K562 (cell line): ENCODE results near the gene DTHD1. TPM values are rescaled to one million over a fixed set of nuclear protein-coding genes. Genes with fewer than 3 reads are reported as not detected.

Experiments used
- ATAC-seq: fragments of 200-7000 bp; cut with Tn5 transposase; 3 replicates; pipeline ENCODE4 v1.9.1; 2020; ENCODE audit warnings: moderate library complexity
- BruUV-seq: library from RNA; stranded (reverse); fragments of 400-500 nt; replicated peaks from 2 replicates; lab custom pipeline; 2021; lab: Mats Ljungman, UMichigan
- CTCF ChIA-PET: fragments of 300-600 bp; formaldehyde crosslinking; extraction: SDS; loops from one replicate; lab custom pipeline; 2021; ENCODE audit warnings: low intra/inter-chr PET ratio; lab: Yijun Ruan, JAX
- POLR2A ChIA-PET: fragments of 300-600, 350-650 bp; sonication (Branson Sonifier 250); formaldehyde crosslinking; extraction: SDS; loops from one replicate; lab custom pipeline; 2021; ENCODE audit warnings: antibody characterized with exemption, inconsistent platforms; lab: Yijun Ruan, JAX
- DNase-seq, 4 experiments: peaks; one replicate each; pipeline versions ENCODE4 v3.0.0 to v3.0.0-alpha.2; 2011 to 2018; ENCODE audit warnings: low spot score in 3 of 4, mixed read lengths in 3 of 4; ENCODE audit errors: extremely low read depth in 1 of 4
- FAIRE-seq: peaks from 2 replicates; lab custom pipeline; 2011; peaks lifted over from hg19 to GRCh38; lab: Jason Lieb, UNC
- H2AFZ ChIP-seq: 2 replicates; pipeline ENCODE4 v1.6.0; 2011; ENCODE audit warnings: low read depth, low read length, control low read depth, inconsistent platforms
- H3K27ac ChIP-seq: fragments of 200-600 bp; 3 replicates; pipeline ENCODE4 v1.8.0; 2011; ENCODE audit warnings: low read depth, mild to moderate bottlenecking, control low read depth, inconsistent platforms, low read length, moderate library complexity, mixed read lengths; ENCODE audit errors: extremely low read depth
- H3K27me3 ChIP-seq, 2 experiments: fragments of 300-600 bp in 1 of 2; 2 replicates in 1 of 2; 3 replicates in 1 of 2; pipeline versions ENCODE4 v1.6.0 to v1.8.0; 2011; ENCODE audit warnings: inconsistent platforms in 2 of 2, low read length in 2 of 2, mild to moderate bottlenecking in 1 of 2, mixed read lengths in 1 of 2, moderate library complexity in 1 of 2; ENCODE audit not compliant: control insufficient read depth in 2 of 2, insufficient read depth in 2 of 2
- H3K36me3 ChIP-seq: fragments of 300-600 bp; 3 replicates; pipeline ENCODE4 v1.8.0; 2011; ENCODE audit warnings: mild to moderate bottlenecking, low read length, inconsistent platforms; ENCODE audit not compliant: control insufficient read depth, insufficient read depth
- H3K4me1 ChIP-seq, 2 experiments: fragments of 200-600 bp in 1 of 2; replicated peaks in 1 of 2; 2 replicates in 1 of 2; 3 replicates in 1 of 2; pipeline versions ENCODE4 v1.5.1 to v1.8.0; 2011; ENCODE audit warnings: inconsistent platforms in 2 of 2, low read length in 2 of 2, mild to moderate bottlenecking in 1 of 2, mixed read lengths in 1 of 2, moderate library complexity in 1 of 2; ENCODE audit not compliant: control insufficient read depth in 2 of 2, insufficient read depth in 2 of 2
- H3K4me2 ChIP-seq: 2 replicates; pipeline ENCODE4 v1.6.1; 2011; ENCODE audit warnings: low read length, control low read depth, inconsistent platforms, mixed read lengths; ENCODE audit not compliant: insufficient read depth
- H3K4me3 ChIP-seq: fragments of 200-600 bp; sonication (generic), shearing (Covaris generic); 2 replicates; pipeline ENCODE4 v1.5.1; 2016; ENCODE audit warnings: control low read depth, inconsistent platforms
- H3K79me2 ChIP-seq: fragments of 200-600 bp; 3 replicates; pipeline ENCODE4 v1.8.0; 2011; ENCODE audit warnings: low read length, inconsistent platforms; ENCODE audit not compliant: control insufficient read depth, insufficient read depth
- H3K9ac ChIP-seq, 2 experiments: 2 replicates each; pipeline versions ENCODE4 v1.6.0 to v1.6.1; 2011; ENCODE audit warnings: low read depth in 2 of 2, low read length in 2 of 2, control low read depth in 1 of 2, inconsistent platforms in 1 of 2, mild to moderate bottlenecking in 1 of 2, mixed read lengths in 1 of 2; ENCODE audit not compliant: insufficient read depth in 1 of 2
- H3K9me1 ChIP-seq: one replicate; pipeline ENCODE4 v1.6.0; 2011; ENCODE audit warnings: inconsistent platforms, mild to moderate bottlenecking, low read length, moderate library complexity; ENCODE audit not compliant: control insufficient read depth, insufficient read depth
- H3K9me3 ChIP-seq: replicated peaks from 2 replicates; pipeline ENCODE4 v1.5.1; 2011; ENCODE audit warnings: low read depth, low read length, inconsistent platforms; ENCODE audit not compliant: control insufficient read depth, insufficient read depth
- H4K20me1 ChIP-seq: replicated peaks from 2 replicates; pipeline ENCODE4 v1.6.1; 2011; ENCODE audit warnings: low read length, inconsistent platforms, mixed read lengths; ENCODE audit not compliant: control insufficient read depth, insufficient read depth
- ARHGAP35 ChIP-seq: fragments of 450-650 bp; IDR thresholded peaks from 2 replicates; pipeline ENCODE4 v1.6.1; 2018; ENCODE audit not compliant: partially characterized antibody
- CREBBP ChIP-seq: IDR thresholded peaks from one replicate; pipeline ENCODE4 v1.6.1; 2012; ENCODE audit warnings: low read depth, mild to moderate bottlenecking, control low read depth, inconsistent platforms, low read length
- HMGXB4 ChIP-seq: sonication (generic); formaldehyde crosslinking; IDR thresholded peaks from 2 replicates; pipeline ENCODE4 v1.8.1; 2023; ENCODE audit warnings: mild to moderate bottlenecking, missing genetic modification reagents
- NCOA6 ChIP-seq: fragments of 450-650 bp; IDR thresholded peaks from 2 replicates; pipeline ENCODE4 v1.6.1; 2017; ENCODE audit warnings: mild to moderate bottlenecking
- NR3C1 ChIP-seq: sonication (generic); formaldehyde crosslinking; IDR thresholded peaks from 2 replicates; pipeline ENCODE4 v1.8.1; 2022; ENCODE audit warnings: missing genetic modification reagents
- SETDB1 ChIP-seq: IDR thresholded peaks from one replicate; pipeline ENCODE4 v1.6.1; 2012; ENCODE audit warnings: low read length, control low read depth, inconsistent platforms
- SP1 ChIP-seq: sonication (generic); formaldehyde crosslinking; IDR thresholded peaks from 2 replicates; pipeline ENCODE4 v1.8.1; 2022; ENCODE audit warnings: mild to moderate bottlenecking, missing genetic modification reagents
- TBL1XR1 ChIP-seq, 2 experiments: IDR thresholded peaks; 2 replicates each; pipeline ENCODE4 v1.6.1; 2012; ENCODE audit warnings: improper control_type of control experiment in 2 of 2, low read length in 2 of 2, mild to moderate bottlenecking in 1 of 2
- USF1 ChIP-seq: sonication (generic); formaldehyde crosslinking; IDR thresholded peaks from 2 replicates; pipeline ENCODE4 v1.9.0; 2022; ENCODE audit warnings: mild to moderate bottlenecking, missing genetic modification reagents
- ZBTB7A ChIP-seq: IDR thresholded peaks from 2 replicates; pipeline ENCODE4 v1.6.1; 2011; ENCODE audit warnings: low read depth, mild to moderate bottlenecking, low read length, moderate library complexity, borderline replicate concordance; ENCODE audit not compliant: control insufficient read depth
- ZNF586 ChIP-seq: fragments of 450-650 bp; formaldehyde crosslinking; conservative IDR thresholded peaks from 2 replicates; pipeline ENCODE4 v1.4.0; 2020; ENCODE audit warnings: mild to moderate bottlenecking, moderate library complexity
- in situ Hi-C: fragments of 300-500 bp; cut with MboI; formaldehyde crosslinking; loops from 4 replicates; pipeline ENCODE4 v1.15.0; 2018; ENCODE audit warnings: inconsistent platforms, mixed read lengths
- intact Hi-C: fragments of 100-400 bp; cut with micrococcal nuclease; formaldehyde crosslinking; loops from 2 replicates; pipeline ENCODE4 v1.14.2; 2022
- polyA plus RNA-seq, 8 experiments: library from polyadenylated mRNA; depleted of rRNA in 4 of 8; stranded (reverse) in 5 of 8; unstranded in 3 of 8; fragments of >200 nt; fragmentation: Nextera tagmentation in 2 of 8; fragmentation: Illumina TruSeq in 1 of 8; extraction: Ambion mirVana in 2 of 8; extraction: Trizol in 1 of 8; gene quantifications; 2 replicates each; pipeline versions ENCODE4 v1.2.1 to v1.2.3, GENCODE V29; 2011 to 2014; ENCODE audit warnings: inconsistent platforms in 1 of 8, missing spikeins in 1 of 8
- total RNA-seq, 7 experiments: library from RNA; depleted of rRNA in 6 of 7; stranded (reverse); fragments of >200 nt in 6 of 7; fragmentation: Illumina TruSeq in 2 of 7; extraction: Trizol in 2 of 7; gene quantifications; 2 replicates each; pipeline versions ENCODE4 v1.2.1 to v1.2.3, GENCODE V29; 2011 to 2021; ENCODE audit warnings: low replicate concordance in 1 of 7
- TF ChIP-seq, protein P1 (sequence below): sonication (generic); formaldehyde crosslinking; IDR thresholded peaks from 2 replicates; pipeline ENCODE4 v1.8.1; 2023; ENCODE audit warnings: missing genetic modification reagents, mild to moderate bottlenecking, borderline replicate concordance
- TF ChIP-seq, protein P2 (sequence below), 2 experiments: fragments of 200-800 bp in 1 of 2; sonication (Bioruptor generic) in 1 of 2; sonication (generic) in 1 of 2; formaldehyde crosslinking in 1 of 2; IDR thresholded peaks in 1 of 2; conservative IDR thresholded peaks in 1 of 2; 2 replicates each; pipeline versions ENCODE4 v1.5.0 to v1.6.1; 2016 to 2020; ENCODE audit warnings: missing compliant biosample characterization in 1 of 2, missing genetic modification characterization in 1 of 2, missing genetic modification reagents in 1 of 2

The DTHD1 gene
- total and polyA plus RNA-seq, 9 of the 15 experiments (the other 6 are each of a cell fraction or from before 2014, with no cell fraction given), result not detected

- TF ChIP-seq TBL1XR1 (IDR thresholded peaks at IDR 0.05; ENCODE audit: low read length in 2 of 2) (no peak), NCOA6 (no peak), ZBTB7A (no peak), NR3C1 (CRISPR knock-in tag) (no peak), SETDB1 (no peak), SP1 (CRISPR knock-in tag) (no peak)
Observed at GRCh38 chr4:36313703-36314102, 32.3 kb downstream of the DTHD1 start (continued).

- no peaks in the 10 kb centered on the region for H3K27me3 ChIP-seq
- FAIRE-seq, result no peak
- in situ Hi-C loops (no loop called here), intact Hi-C loops (no loop called here)
- no peak overlapping the region for H3K4me3 ChIP-seq
- H3K4me1 ChIP-seq, result no peaks in the 10 kb centered on the region
- H3K36me3 ChIP-seq, result no peaks in the 10 kb centered on the region
- ATAC-seq, result no peak
- no peak overlapping the region for H3K4me2 ChIP-seq
- no peaks in the 10 kb centered on the region for H3K79me2 ChIP-seq
- no TSS peak for BruUV-seq
- no peaks in the 10 kb centered on the region for H4K20me1 ChIP-seq
- DNase-seq, result no peak
- no peaks in the 10 kb centered on the region for H3K9me3 ChIP-seq
- no peak overlapping the region for H2AFZ ChIP-seq
- no peak overlapping the region for H3K27ac ChIP-seq
- no peaks in the 10 kb centered on the region for H3K9me1 ChIP-seq
- POLR2A ChIA-PET, result no interaction called here
- H3K9ac ChIP-seq, result no peak overlapping the region
- CTCF ChIA-PET, result no interaction called here
- TF ChIP-seq ZNF586 (CRISPR knock-in tag) (no peak), CREBBP (no peak), USF1 (CRISPR knock-in tag) (no peak), HMGXB4 (CRISPR knock-in tag) (no peak), ARHGAP35 (no peak)
- TF ChIP-seq, protein P1, sequence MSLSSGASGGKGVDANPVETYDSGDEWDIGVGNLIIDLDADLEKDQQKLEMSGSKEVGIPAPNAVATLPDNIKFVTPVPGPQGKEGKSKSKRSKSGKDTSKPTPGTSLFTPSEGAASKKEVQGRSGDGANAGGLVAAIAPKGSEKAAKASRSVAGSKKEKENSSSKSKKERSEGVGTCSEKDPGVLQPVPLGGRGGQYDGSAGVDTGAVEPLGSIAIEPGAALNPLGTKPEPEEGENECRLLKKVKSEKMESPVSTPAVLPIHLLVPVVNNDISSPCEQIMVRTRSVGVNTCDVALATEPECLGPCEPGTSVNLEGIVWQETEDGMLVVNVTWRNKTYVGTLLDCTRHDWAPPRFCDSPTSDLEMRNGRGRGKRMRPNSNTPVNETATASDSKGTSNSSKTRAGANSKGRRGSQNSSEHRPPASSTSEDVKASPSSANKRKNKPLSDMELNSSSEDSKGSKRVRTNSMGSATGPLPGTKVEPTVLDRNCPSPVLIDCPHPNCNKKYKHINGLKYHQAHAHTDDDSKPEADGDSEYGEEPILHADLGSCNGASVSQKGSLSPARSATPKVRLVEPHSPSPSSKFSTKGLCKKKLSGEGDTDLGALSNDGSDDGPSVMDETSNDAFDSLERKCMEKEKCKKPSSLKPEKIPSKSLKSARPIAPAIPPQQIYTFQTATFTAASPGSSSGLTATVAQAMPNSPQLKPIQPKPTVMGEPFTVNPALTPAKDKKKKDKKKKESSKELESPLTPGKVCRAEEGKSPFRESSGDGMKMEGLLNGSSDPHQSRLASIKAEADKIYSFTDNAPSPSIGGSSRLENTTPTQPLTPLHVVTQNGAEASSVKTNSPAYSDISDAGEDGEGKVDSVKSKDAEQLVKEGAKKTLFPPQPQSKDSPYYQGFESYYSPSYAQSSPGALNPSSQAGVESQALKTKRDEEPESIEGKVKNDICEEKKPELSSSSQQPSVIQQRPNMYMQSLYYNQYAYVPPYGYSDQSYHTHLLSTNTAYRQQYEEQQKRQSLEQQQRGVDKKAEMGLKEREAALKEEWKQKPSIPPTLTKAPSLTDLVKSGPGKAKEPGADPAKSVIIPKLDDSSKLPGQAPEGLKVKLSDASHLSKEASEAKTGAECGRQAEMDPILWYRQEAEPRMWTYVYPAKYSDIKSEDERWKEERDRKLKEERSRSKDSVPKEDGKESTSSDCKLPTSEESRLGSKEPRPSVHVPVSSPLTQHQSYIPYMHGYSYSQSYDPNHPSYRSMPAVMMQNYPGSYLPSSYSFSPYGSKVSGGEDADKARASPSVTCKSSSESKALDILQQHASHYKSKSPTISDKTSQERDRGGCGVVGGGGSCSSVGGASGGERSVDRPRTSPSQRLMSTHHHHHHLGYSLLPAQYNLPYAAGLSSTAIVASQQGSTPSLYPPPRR, result no peak
- TF ChIP-seq, protein P2, sequence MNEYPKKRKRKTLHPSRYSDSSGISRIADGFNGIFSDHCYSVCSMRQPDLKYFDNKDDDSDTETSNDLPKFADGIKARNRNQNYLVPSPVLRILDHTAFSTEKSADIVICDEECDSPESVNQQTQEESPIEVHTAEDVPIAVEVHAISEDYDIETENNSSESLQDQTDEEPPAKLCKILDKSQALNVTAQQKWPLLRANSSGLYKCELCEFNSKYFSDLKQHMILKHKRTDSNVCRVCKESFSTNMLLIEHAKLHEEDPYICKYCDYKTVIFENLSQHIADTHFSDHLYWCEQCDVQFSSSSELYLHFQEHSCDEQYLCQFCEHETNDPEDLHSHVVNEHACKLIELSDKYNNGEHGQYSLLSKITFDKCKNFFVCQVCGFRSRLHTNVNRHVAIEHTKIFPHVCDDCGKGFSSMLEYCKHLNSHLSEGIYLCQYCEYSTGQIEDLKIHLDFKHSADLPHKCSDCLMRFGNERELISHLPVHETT (CRISPR knock-in tag; conservative IDR thresholded peaks at IDR 0.05 in 1 of 2, IDR thresholded peaks at IDR 0.05 in 1 of 2), result no peak
Observed at GRCh38 chr4:36316607-36317006, 35.2 kb downstream of the DTHD1 start.
